K562 (cell line): ENCODE results near the gene WASF2. TPM values are rescaled to one million over a fixed set of nuclear protein-coding genes. Genes with fewer than 3 reads are reported as not detected.

Source experiments
- ATAC-seq: fragments of 200-7000 bp; cut with Tn5 transposase; 3 replicates; pipeline ENCODE4 v1.9.1; 2020; ENCODE audit warnings: moderate library complexity
- BruUV-seq: library from RNA; stranded (reverse); fragments of 400-500 nt; replicated peaks from 2 replicates; lab custom pipeline; 2021; lab: Mats Ljungman, UMichigan
- CTCF ChIA-PET: fragments of 300-600 bp; formaldehyde crosslinking; extraction: SDS; loops from one replicate; lab custom pipeline; 2021; ENCODE audit warnings: low intra/inter-chr PET ratio; lab: Yijun Ruan, JAX
- POLR2A ChIA-PET: fragments of 300-600, 350-650 bp; sonication (Branson Sonifier 250); formaldehyde crosslinking; extraction: SDS; loops from one replicate; lab custom pipeline; 2021; ENCODE audit warnings: antibody characterized with exemption, inconsistent platforms; lab: Yijun Ruan, JAX
- DNase-seq, 4 experiments: peaks; one replicate each; pipeline versions ENCODE4 v3.0.0 to v3.0.0-alpha.2; 2011 to 2018; ENCODE audit warnings: low spot score in 3 of 4, mixed read lengths in 3 of 4; ENCODE audit errors: extremely low read depth in 1 of 4
- FAIRE-seq: peaks from 2 replicates; lab custom pipeline; 2011; peaks lifted over from hg19 to GRCh38; lab: Jason Lieb, UNC
- H2AFZ ChIP-seq: 2 replicates; pipeline ENCODE4 v1.6.0; 2011; ENCODE audit warnings: low read depth, low read length, control low read depth, inconsistent platforms
- H3K27ac ChIP-seq: fragments of 200-600 bp; 3 replicates; pipeline ENCODE4 v1.8.0; 2011; ENCODE audit warnings: low read depth, mild to moderate bottlenecking, control low read depth, inconsistent platforms, low read length, moderate library complexity, mixed read lengths; ENCODE audit errors: extremely low read depth
- H3K27me3 ChIP-seq, 2 experiments: fragments of 300-600 bp in 1 of 2; 2 replicates in 1 of 2; 3 replicates in 1 of 2; pipeline versions ENCODE4 v1.6.0 to v1.8.0; 2011; ENCODE audit warnings: inconsistent platforms in 2 of 2, low read length in 2 of 2, mild to moderate bottlenecking in 1 of 2, mixed read lengths in 1 of 2, moderate library complexity in 1 of 2; ENCODE audit not compliant: control insufficient read depth in 2 of 2, insufficient read depth in 2 of 2
- H3K36me3 ChIP-seq: fragments of 300-600 bp; 3 replicates; pipeline ENCODE4 v1.8.0; 2011; ENCODE audit warnings: mild to moderate bottlenecking, low read length, inconsistent platforms; ENCODE audit not compliant: control insufficient read depth, insufficient read depth
- H3K4me1 ChIP-seq, 2 experiments: fragments of 200-600 bp in 1 of 2; replicated peaks in 1 of 2; 2 replicates in 1 of 2; 3 replicates in 1 of 2; pipeline versions ENCODE4 v1.5.1 to v1.8.0; 2011; ENCODE audit warnings: inconsistent platforms in 2 of 2, low read length in 2 of 2, mild to moderate bottlenecking in 1 of 2, mixed read lengths in 1 of 2, moderate library complexity in 1 of 2; ENCODE audit not compliant: control insufficient read depth in 2 of 2, insufficient read depth in 2 of 2
- H3K4me2 ChIP-seq: 2 replicates; pipeline ENCODE4 v1.6.1; 2011; ENCODE audit warnings: low read length, control low read depth, inconsistent platforms, mixed read lengths; ENCODE audit not compliant: insufficient read depth
- H3K4me3 ChIP-seq: fragments of 200-600 bp; sonication (generic), shearing (Covaris generic); 2 replicates; pipeline ENCODE4 v1.5.1; 2016; ENCODE audit warnings: control low read depth, inconsistent platforms
- H3K79me2 ChIP-seq: fragments of 200-600 bp; 3 replicates; pipeline ENCODE4 v1.8.0; 2011; ENCODE audit warnings: low read length, inconsistent platforms; ENCODE audit not compliant: control insufficient read depth, insufficient read depth
- H3K9ac ChIP-seq, 2 experiments: 2 replicates each; pipeline versions ENCODE4 v1.6.0 to v1.6.1; 2011; ENCODE audit warnings: low read depth in 2 of 2, low read length in 2 of 2, control low read depth in 1 of 2, inconsistent platforms in 1 of 2, mild to moderate bottlenecking in 1 of 2, mixed read lengths in 1 of 2; ENCODE audit not compliant: insufficient read depth in 1 of 2
- H3K9me1 ChIP-seq: one replicate; pipeline ENCODE4 v1.6.0; 2011; ENCODE audit warnings: inconsistent platforms, mild to moderate bottlenecking, low read length, moderate library complexity; ENCODE audit not compliant: control insufficient read depth, insufficient read depth
- H3K9me3 ChIP-seq: replicated peaks from 2 replicates; pipeline ENCODE4 v1.5.1; 2011; ENCODE audit warnings: low read depth, low read length, inconsistent platforms; ENCODE audit not compliant: control insufficient read depth, insufficient read depth
- H4K20me1 ChIP-seq: replicated peaks from 2 replicates; pipeline ENCODE4 v1.6.1; 2011; ENCODE audit warnings: low read length, inconsistent platforms, mixed read lengths; ENCODE audit not compliant: control insufficient read depth, insufficient read depth
- C11orf30 ChIP-seq: fragments of 450-650 bp; IDR thresholded peaks from 2 replicates; pipeline ENCODE4 v1.6.1; 2016; ENCODE audit warnings: low read depth, mild to moderate bottlenecking
- CCNT2 ChIP-seq: IDR thresholded peaks from 2 replicates; pipeline ENCODE4 v1.6.1; 2011; ENCODE audit warnings: borderline replicate concordance, low read depth, mild to moderate bottlenecking, moderate library complexity, mixed read lengths, low read length; ENCODE audit not compliant: insufficient read length; ENCODE audit errors: extremely low read depth
- HNRNPH1 ChIP-seq: fragments of 200-400 bp; formaldehyde crosslinking; optimal IDR thresholded peaks from 2 replicates; pipeline ENCODE3; 2017; ENCODE audit warnings: low read depth, mild to moderate bottlenecking, low read length, moderate library complexity
- MAFF ChIP-seq: IDR thresholded peaks from 2 replicates; pipeline ENCODE4 v1.6.1; 2012; ENCODE audit warnings: low read length, improper control_type of control experiment
- MAFG ChIP-seq: fragments of 450-650 bp; conservative IDR thresholded peaks from 2 replicates; pipeline ENCODE4 v1.6.1; 2016; ENCODE audit warnings: missing genetic modification characterization, missing compliant biosample characterization
- MAFK ChIP-seq: IDR thresholded peaks from 2 replicates; pipeline ENCODE4 v1.6.1; 2011; ENCODE audit warnings: low read length, improper control_type of control experiment
- MXD1 ChIP-seq: fragments of 250-450 bp; sonication (Bioruptor Pico); IDR thresholded peaks from 2 replicates; pipeline ENCODE4 v1.8.0; 2021; ENCODE audit warnings: borderline replicate concordance, mild to moderate bottlenecking, moderate library complexity; ENCODE audit not compliant: poor library complexity, severe bottlenecking
- ZBTB33 ChIP-seq: sonication (generic); formaldehyde crosslinking; IDR thresholded peaks from 2 replicates; pipeline ENCODE4 v1.8.1; 2023; ENCODE audit warnings: mild to moderate bottlenecking, missing genetic modification reagents
- ZNF121 ChIP-seq: sonication (generic); formaldehyde crosslinking; conservative IDR thresholded peaks from 2 replicates; pipeline ENCODE4 v1.8.0; 2022; ENCODE audit warnings: missing genetic modification reagents
- ZNF316 ChIP-seq: fragments of 450-650 bp; IDR thresholded peaks from 2 replicates; pipeline ENCODE4 v1.6.1; 2016
- ZNF780A ChIP-seq: fragments of 250-450 bp; sonication (Bioruptor Pico); IDR thresholded peaks from 2 replicates; pipeline ENCODE4 v1.5.0; 2021; ENCODE audit warnings: mild to moderate bottlenecking
- WGBS: fragments of 100-300 bp; shearing (Covaris generic); methylation state at CpG from one replicate; pipeline ENCODE4 v1.1.6; 2016; ENCODE audit warnings: low coverage, mixed read lengths; ENCODE audit not compliant: insufficient coverage; ENCODE audit errors: missing lambda C conversion rate; 5-methylcytosine and 5-hydroxymethylcytosine counted together
- in situ Hi-C: fragments of 300-500 bp; cut with MboI; formaldehyde crosslinking; loops from 4 replicates; pipeline ENCODE4 v1.15.0; 2018; ENCODE audit warnings: inconsistent platforms, mixed read lengths
- intact Hi-C: fragments of 100-400 bp; cut with micrococcal nuclease; formaldehyde crosslinking; loops from 2 replicates; pipeline ENCODE4 v1.14.2; 2022
- polyA plus RNA-seq, 8 experiments: library from polyadenylated mRNA; depleted of rRNA in 4 of 8; stranded (reverse) in 5 of 8; unstranded in 3 of 8; fragments of >200 nt; fragmentation: Nextera tagmentation in 2 of 8; fragmentation: Illumina TruSeq in 1 of 8; extraction: Ambion mirVana in 2 of 8; extraction: Trizol in 1 of 8; gene quantifications; 2 replicates each; pipeline versions ENCODE4 v1.2.1 to v1.2.3, GENCODE V29; 2011 to 2014; ENCODE audit warnings: inconsistent platforms in 1 of 8, missing spikeins in 1 of 8
- total RNA-seq, 7 experiments: library from RNA; depleted of rRNA in 6 of 7; stranded (reverse); fragments of >200 nt in 6 of 7; fragmentation: Illumina TruSeq in 2 of 7; extraction: Trizol in 2 of 7; gene quantifications; 2 replicates each; pipeline versions ENCODE4 v1.2.1 to v1.2.3, GENCODE V29; 2011 to 2021; ENCODE audit warnings: low replicate concordance in 1 of 7

WASF2 gene
- total and polyA plus RNA-seq, 9 of the 15 experiments (the other 6 are each of a cell fraction or from before 2014, with no cell fraction given) = 8.2 to 163 (median 31.2) TPM

- Histone ChIP-seq H3K9me3 (no peaks in the 10 kb centered on the region), H3K9ac (no peak overlapping the region), H3K27ac (no peak overlapping the region), H4K20me1 (peaks cover 9% of the 10 kb centered on the region), H3K27me3 (no peaks in the 10 kb centered on the region), H3K9me1 (no peaks in the 10 kb centered on the region), H2AFZ (no peak overlapping the region), H3K4me2 (no peak overlapping the region), H3K36me3 (peaks cover 26% of the 10 kb centered on the region), H3K4me1 (peaks cover 8 to 11% of the 10 kb centered on the region in 2 experiments; a peak in 4 of 5 replicates), H3K4me3 (no peak overlapping the region), H3K79me2 (peaks cover 91% of the 10 kb centered on the region)
- WGBS = 94% methylated on average over 1 of the region's 1 CpG
- CTCF ChIA-PET = no interaction called here
- POLR2A ChIA-PET = no interaction called here
- DNase-seq = no peak
- no TSS peak for BruUV-seq
- intact Hi-C loops (loop anchor here (5.0 kb wide), 1 partner anchor 58 kb away; no protein-coding TSS in a partner anchor), in situ Hi-C loops (no loop called here)
- peak; percentile 97 for TF ChIP-seq ZNF316
- peak; percentile 90 for TF ChIP-seq MAFK
- TF ChIP-seq MXD1 (CRISPR knock-in tag) = no peak
- TF ChIP-seq MAFG (tag) = peak; percentile 86
- TF ChIP-seq C11orf30 = peak; percentile 93
- peak; percentile 85 for TF ChIP-seq MAFF
- no peak for ATAC-seq
- no peak for FAIRE-seq
These were observed 4.6 kb downstream of the WASF2 start for GRCh38 chr1:27485363-27485762.

GRCh38 chr1:27483659-27484058, 6.3 kb downstream of the WASF2 start:
- Histone ChIP-seq H4K20me1 (peaks cover 9% of the 10 kb centered on the region), H3K36me3 (peaks cover 33% of the 10 kb centered on the region), H3K9ac (peak overlapping the region in 1 of 2 experiments; percentile 36; a peak in 1 of 4 replicates), H3K9me3 (no peaks in the 10 kb centered on the region), H2AFZ (no peak overlapping the region), H3K27me3 (no peaks in the 10 kb centered on the region), H3K79me2 (peaks cover 94% of the 10 kb centered on the region), H3K27ac (no peak overlapping the region), H3K4me2 (no peak overlapping the region), H3K9me1 (no peaks in the 10 kb centered on the region), H3K4me1 (peaks cover 8 to 9% of the 10 kb centered on the region in 2 experiments; a peak in 3 of 5 replicates), H3K4me3 (no peak overlapping the region)
- TF ChIP-seq ZNF121 (CRISPR knock-in tag) (peak; percentile 39; the same call in 1 of the 2 replicates), HNRNPH1 (no peak), ZBTB33 (no peak), ZNF780A (CRISPR knock-in tag) (no peak), CCNT2 (no peak)
- 93% methylated on average over 2 of the region's 2 CpGs for WGBS
- ATAC-seq (no peak), FAIRE-seq (no peak), DNase-seq (no peak)
- CTCF ChIA-PET = no interaction called here
- intact Hi-C loops = no loop called here
- POLR2A ChIA-PET = interaction anchor here (1.1 kb wide), 1 partner anchor 9 kb away, joined by 3 read pairs; no protein-coding TSS in a partner anchor
- in situ Hi-C loops = no loop called here
- BruUV-seq = no TSS peak
